ENCODE measurements around the gene LRRC7.

LRRC7 gene

DNA sequence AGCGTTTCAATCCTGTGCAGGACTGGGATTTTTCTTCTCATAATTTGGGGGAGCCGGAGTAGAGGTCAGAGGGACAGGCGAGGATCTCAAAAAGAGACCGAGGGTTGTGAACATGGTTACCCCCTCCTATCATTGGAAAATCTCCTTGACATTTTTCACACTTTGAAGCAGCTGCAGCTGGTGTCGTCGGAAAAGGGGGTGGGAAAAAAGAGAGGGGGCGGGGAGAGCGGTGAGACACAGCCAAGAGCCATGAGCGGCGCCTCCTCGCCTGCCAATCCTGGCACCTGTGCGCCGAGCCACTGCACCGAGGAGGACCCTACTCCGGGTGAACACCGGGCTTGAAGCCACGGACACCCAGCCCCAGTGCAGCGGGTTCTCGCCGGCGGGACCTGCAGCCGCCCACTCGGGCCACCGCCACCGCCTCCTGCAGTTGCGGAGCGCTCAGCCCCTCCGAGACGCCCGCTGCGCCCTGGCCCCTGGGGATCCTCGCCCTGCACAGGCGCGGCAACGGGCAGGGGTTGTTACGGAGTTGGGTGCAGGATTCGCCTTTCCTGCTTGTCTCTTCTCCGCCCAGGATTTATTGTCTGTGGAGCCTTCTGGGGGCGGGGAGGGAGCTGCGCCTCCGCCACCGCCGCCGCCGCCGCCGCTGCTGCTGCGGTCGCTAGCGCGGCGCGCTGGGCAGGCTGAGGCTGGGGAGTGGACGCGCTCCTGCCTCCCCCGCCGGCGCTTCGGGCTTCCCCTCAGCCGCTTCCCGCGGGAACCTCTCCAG lies at the start of gene LRRC7:
Gene LRRC7, plus strand, starts transcription at position 271 of the 769 bp plus-strand sequence. CDS start 718 bp downstream, outside the sequence.
- DNase-seq, result no peak

DNA sequence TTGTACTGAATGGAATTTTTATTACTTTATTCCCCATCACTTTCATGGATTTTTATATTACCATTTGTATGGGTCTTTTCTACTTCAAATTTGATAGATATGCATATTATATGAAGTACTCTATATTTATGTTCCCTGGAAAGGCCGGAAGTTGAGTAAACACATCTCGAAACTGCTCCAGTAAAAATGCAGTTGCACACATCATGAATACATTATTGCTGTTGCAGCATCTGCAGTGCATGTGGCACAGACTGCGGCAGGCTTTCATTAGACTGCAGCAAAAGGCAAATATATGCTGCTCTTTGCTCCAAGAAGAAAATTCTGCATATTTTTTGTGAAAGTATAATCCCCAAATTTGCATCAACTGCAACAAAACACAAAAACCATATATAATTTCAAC lies 48.7 kb upstream of the LRRC7 start:
- no peak for DNase-seq

DNA sequence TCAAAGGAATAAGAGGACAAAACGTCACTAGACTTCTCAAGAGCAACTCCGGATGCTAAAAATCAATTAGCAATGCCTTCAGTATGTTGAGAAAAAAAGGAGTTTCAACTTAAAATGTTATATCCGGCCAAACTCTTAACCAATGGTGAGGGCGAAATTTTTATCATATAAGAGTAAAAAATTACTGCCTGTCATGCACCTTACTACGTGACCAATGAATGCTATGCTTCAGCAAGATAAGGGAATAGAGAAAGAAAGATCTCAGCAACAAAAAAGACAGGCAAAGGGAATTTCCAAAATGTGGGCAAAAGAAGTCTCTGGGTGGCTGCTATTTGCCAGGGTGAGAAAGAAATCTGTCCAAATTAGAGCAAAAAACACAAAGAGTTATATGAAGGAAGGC lies 47.4 kb upstream of the LRRC7 start:
- no peak for DNase-seq

DNA sequence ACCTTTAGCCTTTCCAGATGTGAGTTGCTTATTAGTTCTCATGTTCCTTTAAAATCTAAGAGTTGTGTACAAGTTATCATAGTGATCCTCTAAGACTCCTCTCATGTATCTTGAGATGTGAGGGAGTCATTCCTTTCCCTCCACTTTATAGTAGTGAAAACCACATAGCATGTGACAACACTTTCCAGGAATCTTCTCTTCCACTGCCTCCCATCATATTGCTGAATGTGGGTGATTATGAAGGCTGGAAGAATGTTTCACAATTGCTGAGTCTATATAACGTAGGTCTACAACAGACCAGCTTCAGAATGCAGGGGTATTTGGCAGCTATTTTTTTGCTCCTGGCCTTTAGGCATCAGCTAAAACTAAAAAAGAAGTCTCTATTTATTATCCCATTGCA lies 44.7 kb upstream of the LRRC7 start:
- DNase-seq, result no peak

DNA sequence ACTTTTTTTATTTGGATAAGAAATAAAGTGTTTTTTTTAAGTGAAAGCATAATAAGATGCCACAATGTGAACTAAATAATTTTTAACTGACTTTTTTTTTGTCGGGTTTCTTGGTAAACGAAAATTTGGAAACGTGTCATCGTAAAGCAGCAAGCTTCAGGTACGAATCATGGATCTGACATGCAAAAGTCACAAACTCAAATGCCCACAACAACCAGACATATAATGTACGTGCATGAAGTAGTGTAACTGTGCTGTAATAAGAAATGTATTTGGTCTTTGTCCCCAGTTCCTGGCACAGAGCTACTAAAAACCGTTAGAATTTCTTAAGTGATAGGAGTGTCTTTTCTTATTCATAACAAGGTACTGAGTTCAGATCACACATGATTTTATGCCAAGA lies 44.3 kb upstream of the LRRC7 start:
- no peak for DNase-seq

DNA sequence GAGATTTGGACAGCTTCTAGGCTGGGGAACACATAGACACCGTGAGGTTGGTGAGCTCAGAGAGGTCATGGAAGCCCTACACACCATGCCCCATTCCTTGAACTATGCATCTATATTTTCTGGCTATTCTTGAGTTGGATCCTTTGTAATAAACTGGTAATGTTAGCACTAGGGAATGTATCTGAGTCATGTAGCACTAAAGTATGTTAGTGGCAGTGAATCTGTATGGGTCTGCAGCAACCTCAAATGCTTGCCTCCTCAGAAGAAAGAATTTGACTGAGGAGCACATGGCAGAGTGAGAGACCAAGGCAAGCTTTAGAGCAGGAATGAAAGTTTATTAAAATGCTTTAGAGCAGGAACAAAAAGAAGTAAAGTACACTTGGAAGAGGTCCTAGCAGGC lies 43.7 kb upstream of the LRRC7 start:
- DNase-seq, result no peak

DNA sequence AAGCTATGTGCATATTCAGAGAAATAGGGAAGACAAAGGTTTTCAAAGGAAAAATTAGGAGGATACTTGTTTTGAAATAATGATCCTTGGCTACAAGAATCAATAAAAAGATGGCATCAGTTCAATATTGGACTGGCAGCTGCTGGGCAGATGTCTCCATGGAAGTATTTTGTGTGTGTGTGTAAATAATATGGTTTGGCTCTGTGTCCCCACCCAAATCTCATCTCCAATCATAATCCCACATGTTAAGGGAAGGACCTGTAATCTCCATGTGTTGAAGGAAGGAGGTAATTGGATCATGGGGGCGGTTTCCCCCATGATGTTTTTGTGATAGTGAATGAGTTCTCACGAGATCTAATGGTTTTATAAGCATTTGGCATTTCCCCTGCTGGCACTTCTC lies 40.4 kb upstream of the LRRC7 start:
- DNase-seq, result no peak

DNA sequence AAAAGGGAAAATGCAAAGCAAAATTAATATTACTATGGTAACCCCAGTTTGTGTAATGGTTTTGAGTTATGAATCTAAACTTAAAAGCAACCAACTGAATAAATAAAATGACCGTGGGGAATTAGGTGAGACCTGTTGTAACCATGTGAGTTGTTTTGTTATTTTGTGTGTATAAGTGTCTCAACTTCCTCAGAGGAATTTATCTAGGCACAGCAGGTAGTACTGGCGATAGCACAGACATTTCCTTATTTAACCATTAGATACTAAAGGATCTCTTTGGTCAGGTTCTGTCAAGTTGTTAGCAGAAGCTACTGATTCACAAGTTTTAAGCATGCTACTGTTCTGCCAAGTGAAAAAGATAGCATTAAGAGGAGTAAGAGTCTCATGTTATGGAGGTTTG lies 39.3 kb upstream of the LRRC7 start:
- DNase-seq, result no peak

DNA sequence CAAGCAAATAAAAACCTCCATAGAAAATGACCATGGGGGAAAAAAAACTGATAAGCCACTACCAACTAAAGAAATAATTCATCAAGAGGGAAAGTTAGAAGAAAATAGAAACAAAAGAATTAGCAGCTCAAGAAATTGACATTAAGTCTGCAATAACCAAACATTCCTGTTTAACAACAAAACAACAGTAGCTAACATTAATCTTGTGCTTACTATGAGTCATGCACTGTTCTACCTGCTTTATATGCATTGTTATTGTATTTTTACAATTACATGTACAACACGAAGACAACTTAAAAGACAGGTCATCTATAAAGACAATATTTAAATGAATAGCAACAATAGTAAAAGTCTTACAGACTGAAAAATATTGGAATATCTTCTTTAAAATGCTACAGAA lies 34.4 kb upstream of the LRRC7 start:
- no peak for DNase-seq

DNA sequence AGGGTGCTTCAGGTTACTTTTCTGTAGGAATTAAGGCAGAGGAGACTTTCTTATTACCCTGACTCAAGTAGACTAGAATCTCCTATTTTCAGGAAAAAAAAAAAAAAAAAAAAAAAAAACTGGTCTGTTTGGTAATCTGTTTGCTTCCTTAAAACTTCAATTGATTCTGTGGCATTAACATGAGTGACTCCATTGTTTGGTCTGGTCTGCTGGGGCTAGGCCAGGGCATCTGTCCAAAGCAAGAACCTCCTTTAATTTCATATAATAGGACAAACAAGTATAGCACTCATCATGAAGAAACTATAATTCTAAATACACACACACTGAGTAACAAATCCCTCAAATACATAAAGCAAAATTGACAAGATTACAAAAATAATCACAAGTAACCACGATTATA lies 32.9 kb upstream of the LRRC7 start:
- no peak for DNase-seq

DNA sequence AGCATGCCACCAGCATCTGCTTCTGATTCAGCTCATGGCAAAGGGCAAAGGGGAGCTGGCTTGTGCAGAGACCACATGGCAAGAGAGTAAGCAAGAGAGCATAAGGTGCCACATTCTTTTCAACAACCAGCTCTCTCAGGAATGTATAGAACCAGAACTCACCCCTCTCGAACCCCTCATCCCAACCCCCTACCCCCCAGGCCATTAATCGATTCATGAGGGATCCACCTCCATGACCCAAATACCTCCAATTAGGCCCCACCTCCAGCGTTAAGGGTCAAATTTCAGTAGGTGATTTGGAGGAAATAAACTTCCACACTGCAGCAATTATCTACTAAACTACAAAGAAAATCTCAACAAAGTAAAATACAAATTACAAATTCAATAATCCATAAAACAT lies 32.2 kb upstream of the LRRC7 start:
- no peak for DNase-seq

DNA sequence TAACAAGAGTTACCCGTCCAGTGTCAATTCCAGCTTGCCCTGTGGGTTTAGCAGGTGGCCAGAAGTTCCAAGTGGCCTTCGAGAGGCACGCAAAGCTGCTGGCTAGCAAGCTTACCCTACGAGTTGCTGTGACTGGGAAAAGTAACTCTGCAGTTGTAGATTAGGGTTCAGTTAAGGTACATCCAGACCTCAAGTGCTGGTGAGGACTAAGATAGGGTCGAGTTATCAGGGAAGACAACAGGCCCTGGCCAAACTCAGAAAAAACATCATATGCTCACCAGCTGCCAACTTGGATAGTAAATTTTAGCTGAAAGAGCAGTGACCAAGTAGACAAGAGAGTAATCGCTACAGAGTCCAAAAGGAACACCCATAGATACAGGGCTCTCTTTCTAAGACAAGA lies 27.7 kb upstream of the LRRC7 start:
- DNase-seq, result no peak

DNA sequence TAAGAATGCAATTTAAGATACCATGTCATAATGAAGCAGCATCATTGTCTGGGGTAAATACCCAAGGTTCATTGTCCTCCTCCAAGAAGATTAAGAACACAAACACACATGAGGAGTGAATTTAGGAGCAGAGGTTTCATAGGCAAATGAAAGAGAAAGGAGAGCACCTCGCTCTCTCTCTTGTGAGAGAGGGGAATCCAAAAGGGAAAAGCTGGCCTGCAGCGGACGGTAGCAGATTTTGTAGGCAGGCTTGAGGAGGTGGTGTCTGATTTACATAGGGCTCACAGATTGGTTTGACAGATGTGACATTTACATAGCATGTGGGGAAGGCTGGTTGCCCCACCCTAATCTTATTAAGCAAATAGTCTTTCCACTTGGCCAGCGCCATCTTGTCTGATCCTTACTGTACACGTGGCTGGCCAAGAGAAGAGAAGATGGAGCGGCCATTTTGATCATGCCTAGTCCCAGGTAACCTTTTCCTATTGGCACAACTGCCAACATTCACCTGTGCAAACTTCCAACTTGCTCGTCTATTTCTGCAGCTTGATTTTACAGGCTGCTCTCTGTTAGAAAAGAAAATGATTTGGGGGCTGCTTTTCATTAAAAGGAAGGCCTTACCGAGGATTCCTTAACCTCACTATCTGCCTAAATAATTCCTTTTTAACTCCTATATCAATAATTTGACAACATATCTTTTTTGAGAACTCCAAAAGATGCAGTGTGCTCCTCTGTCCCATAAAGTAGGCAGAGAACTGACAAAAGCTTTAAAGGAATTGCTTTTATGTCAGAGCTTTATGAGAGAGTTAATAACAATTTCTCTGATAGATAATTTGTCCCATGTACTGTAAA lies 16.0 kb upstream of the LRRC7 start:
- DNase-seq, result no peak

DNA sequence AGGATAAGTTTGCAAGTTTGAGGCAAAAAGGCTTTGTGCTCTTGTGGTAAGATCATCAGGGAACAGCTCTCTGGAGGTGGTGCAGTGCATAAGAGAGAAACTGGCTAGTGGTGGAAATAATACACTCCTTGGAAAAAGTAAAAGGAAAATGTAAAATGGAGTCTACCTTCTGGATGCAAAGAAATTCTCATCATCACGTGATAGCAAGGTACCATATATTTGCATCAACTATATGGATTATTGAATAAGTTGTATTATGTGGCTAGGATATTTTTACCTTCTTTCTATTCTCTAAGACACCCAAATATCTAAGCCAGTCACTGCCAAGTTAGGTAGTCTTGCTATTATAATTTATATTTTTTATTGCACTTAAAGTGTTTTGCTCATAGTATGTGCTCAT lies 14.0 kb upstream of the LRRC7 start:
- no peak for DNase-seq

DNA sequence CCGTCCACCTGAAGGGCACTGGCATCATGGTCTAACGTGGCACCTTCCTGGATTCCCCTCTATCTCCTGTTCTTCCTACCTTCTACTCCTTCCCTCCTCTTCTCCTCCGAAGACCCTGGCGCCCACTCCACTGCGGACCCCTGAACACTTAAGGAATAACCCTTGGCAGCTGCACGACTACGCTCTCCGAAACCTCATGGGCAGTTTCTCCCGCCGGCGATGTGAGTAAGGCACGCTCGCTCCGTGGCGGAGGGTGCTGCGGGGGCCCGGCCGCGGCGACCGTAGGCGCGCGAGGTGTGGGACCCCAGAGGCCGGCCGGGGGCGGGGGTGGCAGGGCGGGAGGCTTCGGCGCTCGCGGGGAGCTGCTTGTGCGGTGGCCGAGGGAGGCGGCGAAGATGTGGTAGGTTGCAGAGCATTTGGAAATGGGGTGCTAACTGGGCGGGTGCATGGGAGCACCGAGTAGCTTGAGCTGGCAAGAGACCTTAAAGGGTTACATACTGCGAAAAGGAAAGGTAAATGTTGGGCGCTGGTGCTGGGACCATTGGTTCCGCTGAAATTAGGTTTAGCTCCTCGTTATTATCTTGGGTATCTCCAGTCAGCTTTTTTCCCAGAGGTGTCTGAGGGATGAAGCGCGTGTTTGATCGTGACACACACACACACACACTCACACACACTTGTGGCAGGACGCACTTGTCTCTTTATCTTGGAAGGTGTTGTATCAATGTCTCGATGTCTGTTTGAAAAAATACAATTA lies 876 bp downstream of the LRRC7 start:
- no peak for DNase-seq

DNA sequence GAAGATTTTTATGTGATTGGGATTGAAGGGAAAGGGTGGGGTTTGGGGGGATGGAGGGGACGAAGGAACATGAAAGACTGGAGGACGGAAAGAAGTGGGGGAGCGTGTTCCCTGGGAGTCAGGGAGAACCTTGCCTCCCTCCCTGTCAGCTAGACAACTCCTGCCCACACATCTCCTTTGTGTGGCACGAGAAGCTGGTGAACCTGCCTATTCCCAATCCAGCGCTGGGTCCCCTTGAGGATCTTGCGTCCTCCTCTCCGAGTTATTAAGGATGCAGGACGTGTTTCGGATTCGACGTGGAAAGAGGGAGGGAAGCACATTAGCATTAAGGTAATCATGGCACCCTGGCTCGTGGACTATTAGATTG lies 1.4 kb downstream of the LRRC7 start:
- DNase-seq, result no peak

DNA sequence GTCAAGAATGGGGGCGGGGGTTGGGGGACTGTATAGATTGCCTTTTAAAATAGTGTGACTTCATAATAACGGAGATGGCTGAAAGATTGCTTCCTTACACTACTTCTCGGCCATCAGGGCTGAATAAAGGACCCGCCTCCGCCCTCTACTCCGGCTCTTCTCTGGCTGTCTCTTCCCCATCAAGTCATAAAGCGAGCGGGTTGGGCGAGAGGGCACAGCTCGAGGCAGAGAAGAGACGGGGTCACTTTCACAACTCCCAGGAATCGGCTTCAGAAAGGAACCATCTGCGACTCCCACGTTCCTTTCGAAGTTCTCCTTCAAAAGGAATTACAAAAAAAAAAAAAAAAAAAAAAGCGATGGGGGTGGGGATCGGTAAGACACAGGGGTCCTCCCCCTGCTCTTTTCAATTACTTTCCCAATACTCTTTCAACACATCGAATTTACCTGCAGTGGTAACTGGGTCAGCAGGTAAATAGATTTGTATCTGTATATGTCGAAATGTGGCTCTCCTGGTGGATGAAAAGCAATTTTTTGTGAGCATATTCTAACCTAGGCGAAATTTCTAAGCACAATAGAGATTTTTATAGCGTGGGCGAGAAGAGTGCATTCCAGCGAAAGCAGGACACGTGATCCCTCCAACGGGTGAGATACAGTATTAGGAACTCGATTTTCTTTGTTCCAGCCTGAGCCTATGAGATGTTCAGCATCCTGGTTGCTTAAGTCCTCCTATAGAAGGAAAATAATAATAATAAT lies 2.0 kb downstream of the LRRC7 start:
- DNase-seq, result no peak

DNA sequence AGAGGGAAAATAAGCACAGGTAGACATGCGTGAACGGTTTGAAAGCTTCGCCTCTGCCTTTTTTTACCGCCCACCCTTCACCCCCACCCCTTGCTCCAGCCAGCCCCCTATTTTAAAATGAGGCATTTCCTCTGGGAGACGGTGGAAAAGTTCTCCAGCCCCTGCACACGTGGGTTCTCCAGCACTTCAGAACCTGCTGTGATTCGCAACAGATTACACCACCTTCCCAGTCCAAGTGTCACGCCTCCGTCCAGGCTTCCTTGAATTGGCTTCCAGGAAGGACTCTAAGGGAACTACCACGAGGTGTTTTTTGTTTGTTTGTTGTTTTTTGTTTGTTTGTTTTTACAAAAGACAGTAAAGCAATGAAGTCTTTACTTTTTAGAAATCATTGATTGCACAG lies 2.6 kb downstream of the LRRC7 start:
- no peak for DNase-seq

DNA sequence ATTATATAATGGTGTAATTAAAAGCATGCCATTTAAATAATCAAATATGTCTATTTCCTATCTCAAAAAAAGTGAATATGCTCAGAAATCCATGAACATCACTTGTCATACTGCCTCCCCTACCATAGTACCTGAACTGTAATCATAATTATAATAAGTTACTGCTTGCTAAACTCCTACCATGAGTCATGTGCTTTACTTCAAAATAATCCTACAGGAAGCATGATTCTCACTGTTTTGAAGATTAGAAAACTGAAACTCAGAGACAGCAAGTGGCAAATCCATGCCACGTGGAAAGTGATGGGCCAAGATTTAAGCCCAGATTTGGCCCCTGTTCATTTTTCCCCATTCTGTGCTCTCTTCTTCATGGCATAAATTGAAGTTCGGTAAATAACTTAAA lies 5.2 kb downstream of the LRRC7 start:
- no peak for DNase-seq

DNA sequence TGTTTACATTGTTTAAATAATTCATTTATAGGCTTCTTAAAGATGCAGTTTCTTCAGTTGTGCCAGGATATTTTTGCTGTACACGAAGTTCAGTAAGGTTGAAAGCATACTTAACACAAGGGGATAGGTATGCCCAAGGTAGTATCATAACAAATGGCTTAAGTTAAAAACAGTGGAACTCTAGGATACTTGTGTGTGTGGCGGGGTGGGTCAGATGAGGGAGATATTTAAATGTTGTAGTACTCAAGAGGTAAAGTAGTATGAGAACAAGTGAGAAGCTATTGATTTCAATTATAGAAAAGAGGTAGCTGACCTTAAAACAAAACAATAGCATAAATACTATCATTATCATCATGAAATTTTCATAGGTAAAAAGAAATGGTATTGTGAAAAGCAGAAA lies 6.2 kb downstream of the LRRC7 start:
- DNase-seq, result no peak

DNA sequence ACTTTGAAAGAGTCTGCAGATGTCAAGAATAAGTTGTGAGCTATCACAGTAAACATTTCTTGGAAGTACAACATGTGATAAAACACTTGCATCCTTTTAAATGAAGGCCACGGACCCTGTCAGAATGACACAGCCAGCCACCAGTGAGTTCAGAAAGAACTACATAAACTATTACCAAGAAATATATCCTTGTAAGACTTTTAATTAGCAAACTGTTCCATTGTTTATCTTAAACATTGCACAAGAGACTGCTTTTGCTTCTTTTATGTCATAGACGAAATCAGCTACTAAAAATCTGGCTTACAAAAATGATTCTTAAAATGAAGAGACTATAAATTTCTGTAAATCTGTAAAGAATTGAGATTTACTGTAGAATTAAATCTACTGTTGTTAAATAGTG lies 17.9 kb downstream of the LRRC7 start:
- no peak for DNase-seq

DNA sequence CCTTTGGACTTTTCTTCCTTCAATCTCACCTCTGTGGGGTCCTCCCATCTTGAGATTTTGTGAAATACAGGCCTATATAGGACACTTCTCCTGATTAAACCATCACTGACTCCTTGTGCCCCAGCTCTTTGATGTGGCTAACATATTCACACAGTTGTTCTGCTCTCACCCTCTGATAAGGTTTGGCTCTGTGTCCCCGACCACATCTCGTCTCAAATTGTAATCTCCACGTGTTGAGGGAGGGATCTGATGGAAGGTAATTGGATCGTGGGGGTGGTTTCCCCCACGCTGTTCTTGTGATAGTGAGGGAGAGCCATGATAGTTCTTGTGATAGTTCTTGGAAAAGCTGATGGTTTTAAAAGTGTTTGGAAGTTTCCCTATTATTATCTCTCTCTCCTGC lies 19.7 kb downstream of the LRRC7 start:
- no peak for DNase-seq

DNA sequence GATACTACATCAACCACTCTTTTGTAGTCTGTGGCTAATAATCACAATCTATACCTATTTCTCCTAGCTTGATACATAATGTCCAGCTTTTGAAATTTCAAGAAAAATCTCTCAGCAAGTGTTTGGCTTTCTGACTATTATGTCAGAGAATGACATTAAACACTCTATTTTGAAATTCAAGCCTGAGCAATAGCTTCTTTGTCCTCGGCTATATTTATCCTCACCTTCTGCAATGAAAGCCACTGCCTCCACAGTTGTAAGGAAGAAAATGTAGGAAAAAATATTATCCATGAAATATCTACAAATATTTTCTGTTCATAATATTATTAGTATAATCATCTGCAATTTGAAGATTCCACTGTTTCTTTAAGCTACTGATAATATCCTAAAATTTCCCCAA lies 22.1 kb downstream of the LRRC7 start:
- DNase-seq, result no peak

Data from suppressor macrophage treated with lipopolysaccharide for 4 hours (primary cell).